Measurements from ENCODE around the gene ABCA5. TPM values are rescaled to one million over a fixed set of nuclear protein-coding genes. Genes with fewer than 3 reads are reported as not detected.

The ABCA5 gene
- total and polyA plus RNA-seq, 2 of the 13 experiments (the other 11 are each of a cell fraction or from before 2014, with no cell fraction given) = 9.7 to 10.1 TPM

GRCh38 chr17:69320908-69321238 lies 6.1 kb downstream of the ABCA5 start (continued):
- TF ChIP-seq ZHX2 (IDR thresholded peaks at IDR 0.05; ENCODE audit: low read depth) (no peak), ZHX2 (CRISPR knock-in tag; IDR thresholded peaks at IDR 0.05; ENCODE audit: borderline replicate concordance) (no peak), IRX3 (CRISPR knock-in tag; IDR thresholded peaks at IDR 0.05; ENCODE audit: borderline replicate concordance, low read depth) (no peak), RORA (CRISPR knock-in tag; IDR thresholded peaks at IDR 0.05) (no peak), KLF11 (CRISPR knock-in tag; IDR thresholded peaks at IDR 0.05) (no peak), MXD3 (CRISPR knock-in tag; IDR thresholded peaks at IDR 0.05) (no peak), AKAP8 (CRISPR knock-in tag; IDR thresholded peaks at IDR 0.05) (no peak), HIVEP1 (CRISPR knock-in tag; IDR thresholded peaks at IDR 0.05) (no peak), ARID3A (IDR thresholded peaks at IDR 0.05; ENCODE audit: low read depth, low read length) (no peak)
